Activated T-cell treated with anti-CD3 and anti-CD28 coated beads for 4 hours (primary cell): Measurements from ENCODE around the gene ACSS3.

Experiments used
- DNase-seq: peaks from one replicate; pipeline ENCODE4 v3.0.0-alpha.2; 2020

ACSS3 gene

DNA sequence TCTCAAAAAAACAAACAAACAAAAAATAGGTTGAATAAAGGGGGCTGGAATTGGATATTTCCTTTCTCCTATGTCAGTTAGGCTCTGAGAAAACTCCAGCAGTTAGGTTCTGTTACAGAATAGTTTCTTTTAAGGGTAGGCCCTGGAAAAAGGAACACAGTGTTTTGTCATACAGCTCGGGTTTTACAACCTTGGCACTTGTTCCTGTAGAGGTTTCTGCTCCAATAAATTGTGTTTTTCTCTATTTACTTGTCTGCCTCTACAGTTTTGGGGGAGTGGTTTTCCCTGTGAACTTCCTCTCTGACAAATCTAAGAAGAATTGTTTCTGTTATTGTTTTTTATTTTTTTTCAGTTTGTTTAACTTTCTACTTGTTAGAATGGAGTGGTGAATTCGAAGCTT lies 167.6 kb downstream of the ACSS3 start:
- DNase-seq: no peak

DNA sequence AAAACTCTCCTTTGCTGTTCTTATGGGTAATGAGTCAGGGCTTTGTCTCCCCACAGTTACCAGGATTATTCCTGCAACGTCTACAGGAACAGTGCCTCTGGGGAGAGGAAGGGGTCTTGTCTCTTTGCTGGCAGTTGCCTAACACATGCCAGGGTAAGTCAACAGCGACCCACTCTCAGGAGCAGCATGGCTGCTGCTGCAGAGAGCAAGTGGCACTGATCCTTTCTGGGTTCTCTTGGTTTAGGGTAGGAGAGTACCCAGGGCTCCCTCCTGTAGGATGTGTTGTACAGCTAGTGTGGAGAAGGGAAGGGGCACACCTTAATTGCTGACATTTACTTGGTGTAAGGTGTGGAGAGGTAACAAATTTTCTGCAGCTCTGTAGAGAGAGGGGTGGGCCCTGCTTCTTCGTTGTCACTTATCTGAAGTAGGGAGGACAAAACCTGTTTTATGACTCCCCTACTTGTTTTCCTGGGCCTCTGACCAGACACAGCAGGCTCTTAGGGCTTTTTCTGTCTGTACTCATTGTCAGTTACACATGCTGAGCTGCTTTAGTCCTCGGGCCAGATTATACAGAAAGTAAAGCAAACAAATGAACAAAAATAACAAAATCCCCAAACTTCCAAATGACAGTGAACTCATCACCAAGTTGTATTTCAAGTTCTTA lies 168.2 kb downstream of the ACSS3 start:
- no peak for DNase-seq

DNA sequence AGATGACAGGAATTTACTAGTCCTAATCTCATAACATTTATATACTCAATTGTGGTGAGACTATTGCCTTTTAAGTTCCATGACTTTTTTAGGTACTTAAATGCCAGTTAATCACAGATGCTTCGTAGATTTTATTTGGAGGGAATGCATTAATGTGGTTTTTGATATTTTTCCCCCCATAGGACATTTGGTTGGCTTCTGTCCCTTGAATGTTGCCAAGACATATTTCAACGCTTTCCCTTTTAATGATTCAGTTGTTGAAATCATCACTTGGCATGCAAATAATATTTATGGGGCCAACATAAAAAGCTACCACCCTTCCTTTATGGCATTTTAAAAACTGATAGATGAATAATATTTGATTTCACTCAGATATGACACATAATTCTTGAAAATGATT lies 172.1 kb downstream of the ACSS3 start:
- DNase-seq: no peak

DNA sequence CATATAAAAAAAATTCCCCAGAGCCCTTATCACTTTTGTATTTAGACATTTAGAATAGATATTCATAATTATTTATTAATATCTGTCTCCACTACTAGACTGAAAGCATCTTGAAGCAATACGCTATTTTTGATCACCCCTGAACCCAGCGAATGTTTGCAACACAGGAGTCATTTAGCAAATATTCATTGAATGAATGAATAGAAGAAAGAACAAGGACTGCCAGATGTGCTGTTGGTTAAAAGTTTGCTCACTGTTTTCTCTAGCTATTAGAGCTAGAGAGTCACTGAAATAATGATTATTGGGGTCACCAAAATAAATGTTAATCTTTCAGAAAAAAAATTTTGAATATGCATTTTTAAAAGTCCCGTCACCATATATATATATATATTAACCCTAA lies 174.3 kb downstream of the ACSS3 start:
- DNase-seq: no peak

DNA sequence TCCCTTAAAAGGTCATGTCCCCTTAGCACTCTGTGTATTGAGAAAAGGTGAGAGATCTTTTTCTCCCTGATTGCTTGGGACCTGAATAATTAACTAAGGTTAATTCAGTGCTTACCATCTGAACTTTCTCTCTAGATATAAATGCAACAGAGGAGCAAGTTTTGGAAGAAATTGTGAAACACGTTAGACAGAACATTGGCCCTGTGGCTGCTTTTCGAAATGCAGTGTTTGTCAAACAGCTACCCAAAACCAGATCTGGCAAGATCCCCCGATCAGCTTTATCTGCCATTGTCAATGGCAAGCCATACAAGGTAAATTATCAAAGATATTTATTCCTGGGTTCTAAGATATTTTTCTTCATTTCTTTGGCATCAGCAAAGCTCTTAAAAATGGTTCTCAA lies 175.5 kb downstream of the ACSS3 start:
- no peak for DNase-seq

DNA sequence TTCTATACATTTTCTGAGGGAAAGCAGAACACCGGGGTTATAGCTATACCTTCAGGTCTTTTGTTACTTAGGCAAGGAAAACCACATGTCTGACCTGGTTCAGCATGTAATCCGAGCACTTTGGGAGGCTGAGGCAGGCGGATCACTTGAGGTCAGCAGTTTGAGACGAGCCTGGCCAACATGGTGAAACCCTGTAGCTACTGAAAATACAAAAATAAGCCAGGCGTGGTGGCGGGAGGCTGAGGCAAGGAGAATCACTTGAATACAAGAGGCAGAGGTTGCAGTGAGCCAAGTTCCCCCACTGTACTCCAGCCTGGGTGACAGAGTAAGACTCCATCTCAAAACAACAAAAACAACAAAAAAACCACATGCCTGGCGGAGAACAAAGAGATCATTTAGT lies 177.6 kb downstream of the ACSS3 start:
- no peak for DNase-seq

DNA sequence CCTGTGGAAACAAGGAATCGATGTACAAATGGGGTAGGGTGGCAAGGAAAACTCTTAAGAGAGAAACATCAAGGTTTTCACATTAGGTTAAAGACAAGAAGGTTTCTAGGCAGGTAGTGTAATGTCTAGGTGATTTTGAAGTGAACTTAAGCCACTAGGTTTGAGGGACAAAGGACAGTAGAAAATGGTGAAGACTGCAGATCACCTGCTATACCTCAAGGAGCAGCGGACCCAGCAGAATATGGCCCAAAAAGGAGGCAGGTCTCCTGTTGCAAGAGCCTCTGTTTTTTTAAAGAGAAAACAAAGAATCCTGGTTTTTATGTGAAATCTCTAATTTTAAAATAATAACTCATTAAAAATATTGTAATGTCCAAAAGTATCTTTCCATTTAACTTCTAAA lies 178.1 kb downstream of the ACSS3 start:
- DNase-seq: no peak

DNA sequence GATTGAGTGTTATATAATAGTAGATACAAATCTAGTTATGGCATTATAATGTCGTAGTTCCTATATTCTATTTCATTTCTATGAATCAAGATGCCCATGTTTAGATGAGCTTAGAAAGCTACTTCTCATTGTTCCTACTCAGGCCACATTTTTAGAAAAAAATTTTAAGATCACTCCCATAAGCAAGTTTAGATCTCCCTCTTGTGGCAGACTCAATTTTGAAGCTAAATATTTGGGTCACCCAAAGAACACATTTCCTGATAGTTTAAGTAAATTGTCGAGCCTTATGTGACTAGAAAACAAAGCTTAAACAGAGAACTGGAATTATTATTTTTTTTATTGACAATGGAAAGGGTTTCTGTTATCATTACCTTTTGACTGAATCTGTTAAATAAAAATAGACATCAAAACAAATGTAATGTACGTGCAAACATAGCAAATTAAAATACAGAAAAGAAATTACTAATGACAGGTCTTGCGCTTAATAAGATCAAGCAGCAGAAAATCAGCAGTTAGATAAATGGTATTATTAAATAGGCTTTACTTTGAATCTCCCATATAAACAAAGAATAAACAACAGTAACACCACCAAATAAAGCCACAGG lies 180.2 kb downstream of the ACSS3 start:
- no peak for DNase-seq

DNA sequence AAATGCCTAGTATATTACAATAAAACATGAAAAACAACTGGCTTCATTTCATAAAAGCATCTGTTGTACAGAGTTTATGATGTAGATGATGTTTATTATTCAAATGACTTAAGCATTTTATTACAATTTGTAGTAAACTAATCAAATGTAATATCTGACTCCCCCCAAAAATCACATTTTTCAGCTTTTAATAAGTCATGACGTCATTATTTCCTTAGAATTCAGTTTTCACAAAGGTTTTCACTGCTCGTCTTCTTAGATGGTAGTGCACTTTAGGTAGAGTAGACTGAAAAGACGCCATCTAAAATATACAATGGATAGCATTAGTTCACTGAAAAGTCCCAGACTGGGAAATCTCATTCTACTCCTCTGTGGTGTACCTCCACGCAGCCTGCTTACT lies 181.5 kb downstream of the ACSS3 start:
- DNase-seq: no peak

DNA sequence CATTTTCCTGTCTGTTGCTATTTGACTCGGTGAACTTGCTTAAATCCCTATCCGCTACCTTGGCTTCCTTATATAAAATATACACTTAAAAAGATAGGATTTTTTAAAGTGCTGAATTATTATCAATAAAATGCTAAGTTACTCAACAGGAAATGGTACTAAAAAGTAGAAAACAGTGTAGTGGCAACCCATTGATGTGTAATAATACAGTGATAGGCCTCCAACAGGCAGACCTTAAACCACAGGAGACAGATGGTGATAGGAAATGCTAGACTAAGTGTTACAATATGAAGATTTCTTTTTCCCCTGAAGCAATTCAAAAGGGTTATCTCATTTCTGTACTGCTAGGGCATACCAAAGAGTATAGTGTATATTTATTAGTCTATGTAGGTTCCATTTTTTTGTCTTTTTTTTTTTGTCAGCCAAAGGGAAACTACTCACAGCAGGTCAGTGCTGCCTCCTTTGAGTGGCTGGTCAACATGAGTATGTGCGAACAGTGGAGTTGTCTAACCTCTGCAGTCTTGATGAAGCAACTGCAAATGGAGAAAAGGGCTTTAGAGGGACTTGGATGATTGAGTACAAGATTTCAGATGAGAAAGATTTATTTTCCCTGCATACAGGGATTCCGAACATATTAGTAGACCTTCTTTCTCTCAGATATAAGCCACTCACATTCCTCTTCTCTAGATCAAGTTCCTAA lies 183.8 kb downstream of the ACSS3 start:
- DNase-seq: no peak

DNA sequence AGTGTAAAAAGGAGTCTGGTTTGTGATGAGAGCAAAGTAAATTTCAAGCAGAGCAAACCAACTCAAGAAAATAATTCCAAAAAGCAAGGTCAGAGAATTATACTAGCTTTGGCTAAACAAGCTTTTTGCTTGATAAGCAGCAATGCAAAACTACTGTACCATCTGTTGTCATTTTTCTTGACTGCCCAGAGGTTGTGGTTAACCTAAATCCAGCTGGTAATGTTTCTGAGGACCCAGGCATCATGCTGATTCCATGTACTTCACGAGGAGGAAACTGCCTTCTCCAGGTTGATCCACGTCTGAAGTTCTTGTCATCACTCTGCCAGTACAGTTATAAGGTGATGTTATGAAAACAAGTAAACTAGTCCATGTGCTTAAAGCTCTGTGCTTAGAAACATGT lies 185.2 kb downstream of the ACSS3 start:
- DNase-seq: no peak

DNA sequence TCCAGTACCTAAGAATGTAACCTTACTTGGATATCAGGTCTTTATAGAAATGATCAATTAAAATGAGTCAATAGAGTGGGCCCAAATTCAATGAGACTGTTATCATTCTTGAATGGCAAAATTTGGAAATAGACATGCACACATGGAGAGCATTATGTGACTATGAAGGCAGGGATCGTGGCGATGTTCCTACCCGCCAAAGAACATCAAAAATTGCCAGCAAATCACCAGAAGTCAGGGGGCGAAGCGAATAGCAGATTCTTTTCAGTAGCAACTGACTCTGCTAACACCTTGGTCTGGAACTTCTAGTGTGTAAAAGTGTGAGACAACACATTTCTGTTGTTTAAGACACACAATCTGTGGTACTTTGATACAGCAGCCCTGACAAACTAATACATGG lies 192.5 kb downstream of the ACSS3 start:
- DNase-seq: no peak

DNA sequence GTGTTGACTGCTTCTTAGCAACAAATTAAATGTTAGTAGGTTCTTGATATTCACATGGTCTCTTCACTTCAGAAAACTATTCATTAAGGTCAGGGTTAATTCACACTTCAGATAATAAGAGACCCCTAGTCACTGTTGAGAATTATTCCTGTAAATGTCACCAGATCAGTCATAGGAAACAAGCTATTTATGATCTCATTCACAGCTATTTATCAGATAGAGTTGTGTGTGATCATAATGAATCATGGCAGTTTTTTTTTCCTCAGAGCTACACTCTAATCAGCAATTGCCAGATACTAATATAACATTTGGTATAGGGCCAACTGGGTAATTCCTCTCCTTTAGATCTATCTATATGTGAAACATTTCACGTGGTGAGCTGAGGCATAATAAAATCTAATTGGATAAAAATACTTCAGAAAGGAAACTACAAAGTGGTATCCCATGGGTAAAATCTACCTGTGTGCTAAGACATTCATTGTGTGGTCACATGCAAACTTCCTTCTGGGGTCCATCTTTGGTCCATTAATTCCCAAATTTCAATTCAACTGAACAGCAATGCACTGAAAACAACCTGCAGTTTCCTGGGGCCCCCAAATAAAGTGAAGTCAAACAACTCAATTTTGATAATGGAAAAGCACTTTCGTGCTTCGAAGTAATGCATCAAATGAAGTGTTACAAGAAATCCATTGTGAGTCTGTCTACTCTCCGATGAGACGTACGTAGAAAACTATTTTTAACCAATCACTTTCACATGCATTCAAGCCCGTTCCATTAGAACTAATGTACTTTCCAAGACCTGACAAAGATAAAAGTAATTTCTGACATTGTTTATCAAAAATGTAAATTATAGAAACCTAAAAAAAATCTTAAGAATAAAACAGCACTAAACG lies 197.0 kb downstream of the ACSS3 start:
- no peak for DNase-seq

DNA sequence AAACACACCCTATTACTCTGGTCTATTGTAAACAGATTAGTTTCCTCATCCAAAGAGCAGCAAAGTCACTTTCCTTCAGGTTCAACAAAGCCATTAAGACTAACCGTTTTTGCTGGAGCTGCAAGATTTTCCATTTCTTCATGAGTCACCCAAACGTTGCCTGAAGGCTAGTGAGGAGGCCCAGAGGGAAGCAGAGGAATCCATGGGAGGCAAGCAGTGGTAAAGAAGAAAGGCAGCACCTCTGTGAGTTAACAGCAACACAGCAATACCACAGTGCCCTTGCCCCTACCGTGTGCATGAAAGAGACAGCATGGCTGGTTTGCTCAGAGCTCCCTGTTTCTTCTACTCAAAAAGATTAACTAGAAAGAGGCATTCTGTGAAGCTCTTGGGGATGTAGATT lies 206.3 kb downstream of the ACSS3 start:
- no peak for DNase-seq

DNA sequence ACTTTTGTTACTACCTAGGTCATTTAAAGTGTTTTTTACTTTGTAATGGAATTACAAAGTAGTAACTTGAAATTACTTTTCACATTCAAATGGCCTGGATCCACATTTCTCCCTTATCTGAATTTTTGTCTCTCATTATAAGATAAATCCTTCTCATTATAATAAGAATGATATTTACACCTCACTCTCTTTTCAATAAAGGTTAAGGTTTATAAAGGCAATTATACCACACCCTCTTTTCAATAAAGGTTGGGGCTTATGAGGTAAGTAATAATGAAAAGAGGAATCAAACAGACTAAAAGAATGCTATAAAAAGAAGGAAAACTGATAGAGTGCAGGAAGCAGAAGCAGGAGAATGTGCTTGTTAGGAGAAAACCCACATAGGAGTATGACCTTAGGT lies 210.8 kb downstream of the ACSS3 start:
- DNase-seq: no peak

DNA sequence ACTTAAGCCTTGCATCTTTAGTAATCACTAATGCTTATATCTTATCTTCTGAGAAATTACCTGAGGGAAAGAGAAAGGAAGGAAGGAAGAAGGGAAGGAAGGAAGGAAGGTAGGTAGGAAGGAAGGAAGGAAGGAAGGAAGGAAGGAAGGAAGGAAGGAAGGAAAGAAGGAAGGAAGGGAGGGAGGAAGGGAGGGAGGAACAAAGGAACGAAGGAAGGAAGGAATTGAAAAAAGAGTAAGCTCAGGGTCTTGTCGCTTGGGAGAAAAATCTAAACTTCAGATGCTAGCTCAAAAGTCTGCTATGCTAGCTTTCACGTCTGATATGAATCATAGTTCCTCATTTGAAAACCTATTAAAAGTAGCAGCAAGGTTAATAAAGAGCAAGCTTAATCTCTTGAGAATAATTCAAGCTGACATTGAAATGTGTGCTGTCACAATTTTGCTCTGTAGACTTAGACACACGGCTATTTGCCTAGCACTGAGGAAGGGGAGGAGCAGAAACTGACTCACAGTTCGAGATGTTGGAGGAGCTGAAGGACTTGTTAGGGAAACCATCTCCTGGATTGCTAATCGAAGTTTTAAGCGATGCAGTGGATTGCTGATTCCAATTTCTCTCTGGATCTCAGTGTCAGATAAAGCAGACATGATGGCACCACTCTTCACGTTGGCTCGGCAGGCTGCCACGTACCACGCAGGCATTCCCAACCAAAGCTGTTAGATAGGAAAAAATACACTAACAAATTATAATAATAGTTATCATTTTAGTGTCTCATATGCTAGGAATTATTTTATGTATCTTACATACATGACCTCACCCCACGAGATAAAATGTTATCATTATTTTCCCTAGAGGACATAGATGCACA lies 216.7 kb downstream of the ACSS3 start:
- no peak for DNase-seq

DNA sequence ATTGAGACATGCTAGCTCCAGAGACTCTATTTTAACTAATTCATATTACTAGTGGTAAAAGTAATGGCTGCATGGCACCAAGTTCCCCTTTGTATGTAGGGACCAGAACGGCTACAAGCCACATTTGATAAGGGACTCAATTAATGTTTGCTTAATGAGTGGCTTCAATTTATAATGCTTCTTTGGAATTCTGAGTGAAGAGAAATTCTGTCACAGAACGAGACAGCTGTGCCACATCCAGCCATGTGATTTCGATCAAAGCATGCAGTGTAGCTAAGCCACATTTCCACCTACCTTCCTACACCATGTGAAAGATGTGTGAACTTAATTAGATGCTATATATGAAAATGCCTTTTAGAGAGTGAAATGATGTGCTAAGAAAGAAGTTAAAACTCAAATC lies 217.4 kb downstream of the ACSS3 start:
- no peak for DNase-seq

DNA sequence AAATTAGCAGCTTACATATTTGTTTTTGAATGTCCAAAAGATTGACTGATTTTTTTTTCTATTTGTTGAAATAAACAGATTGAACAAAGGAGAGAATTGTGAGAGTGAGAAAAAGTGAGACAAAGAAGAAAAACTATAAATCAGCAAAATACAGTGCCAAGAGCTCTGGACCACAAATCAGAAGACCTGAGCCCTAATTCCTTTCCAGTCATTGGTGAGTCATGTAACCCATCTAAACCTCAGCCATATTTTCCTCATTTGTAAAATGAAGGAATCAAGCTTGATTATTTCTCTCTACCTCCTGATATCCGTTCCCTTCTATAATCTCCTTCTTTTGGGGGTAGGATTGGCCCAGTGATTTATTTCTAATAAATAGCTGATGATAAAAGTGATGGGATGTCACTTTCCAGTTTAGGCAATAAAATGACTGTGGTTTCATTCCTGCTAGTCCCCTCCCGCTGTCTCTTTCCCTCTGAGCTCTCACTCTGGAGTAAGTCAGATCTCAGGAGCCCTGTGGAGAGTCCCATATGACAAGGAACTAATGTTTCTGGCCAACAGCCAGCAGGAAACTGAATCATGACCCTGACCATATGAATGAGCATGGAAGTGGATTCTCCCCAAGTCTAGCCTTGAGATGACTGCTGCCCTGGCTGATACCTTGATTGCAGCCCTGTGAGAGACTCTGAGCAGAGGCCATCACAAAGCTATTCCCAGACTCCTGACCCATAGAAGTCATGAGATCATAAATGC lies 218.9 kb downstream of the ACSS3 start:
- DNase-seq: no peak

DNA sequence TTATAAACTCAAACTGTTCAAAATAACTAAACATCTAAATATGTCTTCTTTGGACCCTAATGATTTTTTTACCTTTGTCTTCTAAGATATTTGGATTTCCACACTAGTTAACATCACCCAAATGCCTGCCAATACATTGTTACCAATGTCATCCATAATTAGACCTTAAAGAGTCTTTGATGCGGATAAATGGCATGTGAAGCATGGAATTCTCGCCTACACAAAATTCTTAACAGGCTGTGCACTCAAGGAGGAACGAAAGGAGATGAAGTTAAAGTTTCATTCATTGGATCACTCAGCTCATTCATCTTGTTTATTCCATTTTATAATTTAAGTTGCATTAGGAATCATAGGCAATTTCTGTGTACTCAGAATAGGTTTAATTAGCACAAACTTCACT lies 219.7 kb downstream of the ACSS3 start:
- DNase-seq: no peak

DNA sequence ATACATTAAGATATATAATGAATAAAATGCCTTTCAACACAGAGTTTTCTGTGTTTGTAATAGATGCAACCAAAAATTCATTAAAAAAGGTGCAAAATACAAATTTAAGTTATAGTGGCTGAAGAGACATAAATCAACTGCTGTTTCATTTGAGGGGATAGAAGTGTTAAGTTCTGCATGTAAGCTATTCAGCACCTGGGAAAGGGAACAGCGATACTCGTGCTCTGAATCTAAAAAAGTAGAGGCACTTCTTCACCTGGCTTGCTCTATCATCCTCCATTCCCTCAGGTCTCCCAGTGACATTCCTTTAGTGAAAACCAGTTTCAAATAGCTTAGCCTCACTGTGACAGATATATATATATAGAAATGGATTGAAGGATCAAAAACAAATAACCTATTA lies 222.6 kb downstream of the ACSS3 start:
- DNase-seq: no peak

DNA sequence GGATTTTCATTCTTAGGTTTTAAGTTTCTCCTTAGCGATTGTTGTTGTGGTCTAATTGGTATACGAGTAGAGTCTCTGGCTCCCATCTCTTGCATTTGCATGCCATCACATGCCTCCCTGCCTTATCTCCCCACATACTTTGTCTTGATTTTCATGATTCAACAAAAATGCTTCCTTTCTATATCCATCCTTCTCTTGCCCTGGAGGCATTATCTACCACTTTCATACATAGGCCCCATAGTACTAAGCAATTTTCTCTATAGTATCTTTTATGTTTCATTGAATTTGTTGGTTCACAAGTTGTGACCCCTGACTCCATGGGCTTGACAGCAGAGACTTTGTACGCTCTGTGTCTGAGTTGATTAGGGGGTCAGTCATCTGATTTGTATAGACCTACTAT lies 226.1 kb downstream of the ACSS3 start:
- no peak for DNase-seq
